GM12878 (cell line): Measurements from ENCODE around the gene PET117. TPM values are rescaled to one million over a fixed set of nuclear protein-coding genes. Genes with fewer than 3 reads are reported as not detected.

Experiments
- ATAC-seq: fragments of 200-7000 bp; cut with Tn5 transposase; 3 replicates; pipeline ENCODE4 v1.9.1; 2020; ENCODE audit warnings: mild to moderate bottlenecking, moderate library complexity
- BruUV-seq: library from RNA; stranded (reverse); fragments of 400-500 nt; replicated peaks from 2 replicates; lab custom pipeline; 2021; lab: Mats Ljungman, UMichigan
- CTCF ChIA-PET: fragments of 300-600 bp; sonication (Branson Sonifier 250); formaldehyde crosslinking; extraction: SDS; loops from one replicate; lab custom pipeline; 2021; ENCODE audit warnings: inconsistent platforms; lab: Yijun Ruan, JAX
- POLR2A ChIA-PET: fragments of 350-600 bp; formaldehyde crosslinking; extraction: SDS; loops from one replicate; lab custom pipeline; 2021; ENCODE audit warnings: inconsistent platforms; lab: Charles Lee
- RAD21 ChIA-PET: fragments of 300-600 bp; sonication (Branson Sonifier 250); formaldehyde crosslinking; loops from one replicate; lab custom pipeline; 2023; ENCODE audit warnings: antibody characterized with exemption; ENCODE audit not compliant: unreplicated experiment; lab: Charles Lee
- SMC1A ChIA-PET: fragments of 300-600 bp; sonication (Branson Sonifier 250); formaldehyde crosslinking; loops from one replicate; lab custom pipeline; 2023; ENCODE audit not compliant: unreplicated experiment, uncharacterized antibody; lab: Charles Lee
- DNase-seq: peaks from one replicate; pipeline ENCODE4 v3.0.0-alpha.2; 2011; ENCODE audit warnings: low read depth, low spot score
- FAIRE-seq: peaks from 3 replicates; lab custom pipeline; 2011; peaks lifted over from hg19 to GRCh38; lab: Jason Lieb, UNC
- H2AFZ ChIP-seq: 2 replicates; pipeline ENCODE4 v1.6.0; 2011; ENCODE audit warnings: low read depth, low read length, control low read depth; ENCODE audit not compliant: control insufficient read depth
- H3K27ac ChIP-seq: 2 replicates; pipeline ENCODE4 v1.5.1; 2011; ENCODE audit warnings: control low read depth; ENCODE audit not compliant: control insufficient read depth, insufficient read depth
- H3K27me3 ChIP-seq, 2 experiments: replicated peaks in 1 of 2; 2 replicates each; pipeline versions ENCODE4 v1.6.0 to v1.6.1; 2011; ENCODE audit warnings: low read length in 1 of 2; ENCODE audit not compliant: control insufficient read depth in 2 of 2, insufficient read depth in 2 of 2
- H3K36me3 ChIP-seq, 2 experiments: 2 replicates each; pipeline ENCODE4 v1.5.1; 2011; ENCODE audit warnings: low read length in 1 of 2; ENCODE audit not compliant: control insufficient read depth in 2 of 2, insufficient read depth in 2 of 2
- H3K4me1 ChIP-seq: 2 replicates; pipeline ENCODE4 v1.6.1; 2011; ENCODE audit warnings: mild to moderate bottlenecking, low read length, moderate library complexity, mixed read lengths; ENCODE audit not compliant: control insufficient read depth, insufficient read depth
- H3K4me2 ChIP-seq: 2 replicates; pipeline ENCODE4 v1.6.0; 2011; ENCODE audit warnings: control low read depth; ENCODE audit not compliant: control insufficient read depth, insufficient read depth
- H3K4me3 ChIP-seq: fragments of 200-600 bp; sonication (generic); 2 replicates; pipeline ENCODE4 v1.5.1; 2016
- H3K79me2 ChIP-seq: 2 replicates; pipeline ENCODE4 v1.6.0; 2011; ENCODE audit warnings: low read length; ENCODE audit not compliant: control insufficient read depth, insufficient read depth
- H3K9ac ChIP-seq: 2 replicates; pipeline ENCODE4 v1.8.0; 2011; ENCODE audit warnings: low read length, control low read depth, mixed read lengths; ENCODE audit not compliant: control insufficient read depth, insufficient read depth
- H3K9me3 ChIP-seq: replicated peaks from 3 replicates; pipeline ENCODE4 v1.5.1; 2011; ENCODE audit warnings: mild to moderate bottlenecking, low read length; ENCODE audit not compliant: control insufficient read depth, insufficient read depth
- H4K20me1 ChIP-seq: 2 replicates; pipeline ENCODE4 v1.6.0; 2011; ENCODE audit not compliant: control insufficient read depth, insufficient read depth
- CEBPZ ChIP-seq: fragments of 150-350 bp; IDR thresholded peaks from 2 replicates; pipeline ENCODE4 v1.6.1; 2016; ENCODE audit warnings: low read depth, low read length
- CHD4 ChIP-seq: fragments of 200-600 bp; sonication (generic); IDR thresholded peaks from 2 replicates; pipeline ENCODE4 v1.6.1; 2016; ENCODE audit warnings: mild to moderate bottlenecking
- EP300 ChIP-seq, 2 experiments: fragments of 150-350 bp in 1 of 2; IDR thresholded peaks; 2 replicates each; pipeline ENCODE4 v1.6.1; 2011 to 2012; ENCODE audit warnings: low read depth in 2 of 2, low read length in 2 of 2, borderline replicate concordance in 1 of 2, improper control_type of control experiment in 1 of 2, inconsistent platforms in 1 of 2; ENCODE audit not compliant: control insufficient read depth in 1 of 2
- FOS ChIP-seq: IDR thresholded peaks from 3 replicates; pipeline ENCODE4 v1.6.1; 2011; ENCODE audit warnings: borderline replicate concordance; ENCODE audit not compliant: insufficient read length; ENCODE audit errors: extremely low read depth
- IKZF1 ChIP-seq: fragments of 450-650 bp; conservative IDR thresholded peaks from 2 replicates; pipeline ENCODE4 v1.6.1; 2017; ENCODE audit warnings: antibody characterized with exemption, mild to moderate bottlenecking
- MEF2B ChIP-seq: fragments of 450-650 bp; IDR thresholded peaks from 2 replicates; pipeline ENCODE4 v1.6.1; 2018; ENCODE audit warnings: mild to moderate bottlenecking, moderate library complexity; ENCODE audit not compliant: partially characterized antibody, poor library complexity, severe bottlenecking
- NRF1 ChIP-seq: conservative IDR thresholded peaks from 2 replicates; pipeline ENCODE4 v1.6.1; 2011; ENCODE audit warnings: mild to moderate bottlenecking, low read depth, low read length, improper control_type of control experiment
- SP1 ChIP-seq: IDR thresholded peaks from one replicate; pipeline ENCODE4 v1.6.1; 2011; ENCODE audit warnings: low read depth, low read length
- ZBTB4 ChIP-seq: fragments of 450-650 bp; formaldehyde crosslinking; IDR thresholded peaks from 2 replicates; pipeline ENCODE4 v1.4.0; 2022; ENCODE audit warnings: mild to moderate bottlenecking, moderate library complexity
- ZNF207 ChIP-seq: fragments of 450-650 bp; IDR thresholded peaks from 2 replicates; pipeline ENCODE4 v1.6.1; 2014; ENCODE audit warnings: antibody characterized with exemption, mild to moderate bottlenecking, borderline replicate concordance
- WGBS: methylation state at CpG from one replicate; pipeline ENCODE4 v1.1.6; 2016; ENCODE audit warnings: low lambda C conversion rate; ENCODE audit not compliant: insufficient replicate concordance, insufficient coverage; ENCODE audit errors: missing lambda C conversion rate; 5-methylcytosine and 5-hydroxymethylcytosine counted together
- in situ Hi-C: fragments of 300-500 bp; cut with MboI; formaldehyde crosslinking; loops from 9 replicates; pipeline ENCODE4 v1.14.3; 2018; ENCODE audit warnings: mixed read lengths
- intact Hi-C: fragments of 100-400 bp; cut with micrococcal nuclease; formaldehyde crosslinking; loops from one replicate; pipeline ENCODE4 v1.14.2; 2022; ENCODE audit not compliant: unreplicated experiment
- polyA plus RNA-seq, 11 experiments: library from polyadenylated mRNA; depleted of rRNA in 4 of 11; unstranded in 6 of 11; stranded (reverse) in 5 of 11; fragments of >200 nt; fragmentation: Nextera tagmentation in 4 of 11; fragmentation: Illumina TruSeq in 1 of 11; extraction: Ambion mirVana in 4 of 11; extraction: Trizol in 1 of 11; gene quantifications; 1 replicate in 1 of 11; 2 replicates in 10 of 11; pipeline versions ENCODE4 v1.2.1 to v1.2.3, GENCODE V29; 2011 to 2016; ENCODE audit warnings: inconsistent platforms in 2 of 11, missing spikeins in 2 of 11, low read depth in 1 of 11
- total RNA-seq, 4 experiments: library from RNA; depleted of rRNA in 3 of 4; stranded (reverse); fragments of >200 nt in 3 of 4; fragmentation: Illumina TruSeq in 1 of 4; extraction: Trizol in 1 of 4; gene quantifications; 2 replicates each; pipeline versions ENCODE4 v1.2.1 to v1.2.3, GENCODE V29; 2013 to 2021

Gene PET117
- total and polyA plus RNA-seq, 10 of the 15 experiments (the other 5 are each of a cell fraction or from before 2014, with no cell fraction given): 6.0 to 20.6 (median 11.8) TPM

GRCh38 chr20:18138639-18139583, 1.2 kb downstream of the PET117 start:
- ChIA-PET RAD21 (interaction anchor here (0.6 to 1.2 kb wide), 2 partner anchors 134 to 1062 kb away, joined by 3 to 4 read pairs; no protein-coding TSS in a partner anchor), POLR2A (interaction anchor here (0.8 to 1.5 kb wide), 2 partner anchors 28 to 149 kb away, joined by 3 to 5 read pairs; partner anchors contain the start of gene ZNF133), CTCF (interaction anchor here (1.4 kb wide), 1 partner anchor 233 kb away, joined by 4 read pairs; no protein-coding TSS in a partner anchor), SMC1A (interaction anchor here (1.0 to 1.2 kb wide), 3 partner anchors 147 to 169 kb away, joined by 3 read pairs; partner anchors contain the start of gene ZNF133)
- H3K4me3 ChIP-seq: peak overlapping the region; percentile 78
- H3K4me2 ChIP-seq: peak overlapping the region; percentile 98
- H3K4me1 ChIP-seq: no peaks in the 10 kb centered on the region
- peaks cover 2 to 3% of the 10 kb centered on the region in 2 experiments; a peak in 2 of 4 replicates for H3K36me3 ChIP-seq
- peaks cover 24% of the 10 kb centered on the region for H3K79me2 ChIP-seq
- 41% methylated on average over 7 of the region's 7 CpGs for WGBS
- no peaks in the 10 kb centered on the region for H3K27me3 ChIP-seq
- no peaks in the 10 kb centered on the region for H3K9me3 ChIP-seq
- H2AFZ ChIP-seq: peak overlapping the region; percentile 99
- DNase-seq (no peak), FAIRE-seq (no peak), ATAC-seq (peak; percentile 6; the same call in 1 of the 3 replicates)
- in situ Hi-C loops: no loop called here
- BruUV-seq: TSS peak; percentile 79
- intact Hi-C loops: loop anchor here (10.0 kb wide), 1 partner anchor 146 kb away; the partner anchor contains the start of gene ZNF133
- no peaks in the 10 kb centered on the region for H4K20me1 ChIP-seq
- peak overlapping the region; percentile 92 for H3K9ac ChIP-seq
- H3K27ac ChIP-seq: peak overlapping the region; percentile 91
- TF ChIP-seq FOS (no peak), ZBTB4 (CRISPR knock-in tag) (no peak), SP1 (no peak), EP300 (IDR thresholded peaks at IDR 0.05; ENCODE audit: borderline replicate concordance in 1 of 2, control insufficient read depth in 1 of 2, low read depth in 2 of 2, low read length in 2 of 2) (no peak), ZNF207 (no peak), NRF1 (no peak), CHD4 (no peak), IKZF1 (no peak), MEF2B (no peak), CEBPZ (no peak)
